Stomach smooth muscle (tissue), 2 donors: Measurements from ENCODE around the gene FARS2.

ENCODE experiments used
- H3K27ac ChIP-seq: one replicate; pipeline ENCODE4 v1.7.0; 2013; ENCODE audit warnings: mild to moderate bottlenecking, low read length, inconsistent platforms
- H3K27me3 ChIP-seq, 2 donors: one replicate each; pipeline ENCODE4 v1.7.0; 2013; ENCODE audit warnings: low read length in 2 of 2; ENCODE audit not compliant: insufficient read depth in 2 of 2, control insufficient read depth in 1 of 2
- H3K36me3 ChIP-seq, 2 donors: one replicate each; pipeline ENCODE4 v1.7.0; 2013; ENCODE audit warnings: low read length in 2 of 2; ENCODE audit not compliant: control insufficient read depth in 2 of 2, insufficient read depth in 2 of 2
- H3K4me1 ChIP-seq: one replicate; pipeline ENCODE4 v1.7.0; 2013; ENCODE audit warnings: low read length; ENCODE audit not compliant: control insufficient read depth, insufficient read depth
- H3K4me3 ChIP-seq, 2 donors: one replicate each; pipeline ENCODE4 v1.7.0; 2013; ENCODE audit warnings: low read length in 2 of 2
- H3K9ac ChIP-seq, 2 donors: one replicate each; pipeline ENCODE4 v1.7.0; 2013; ENCODE audit warnings: low read length in 2 of 2, mild to moderate bottlenecking in 1 of 2
- H3K9me3 ChIP-seq, 2 donors: one replicate each; pipeline ENCODE4 v1.7.0; 2013; ENCODE audit warnings: low read length in 2 of 2; ENCODE audit not compliant: control insufficient read depth in 2 of 2
- donor health status: healthy.
- donor health status: Pancreatic carcinoma.

The FARS2 gene

GRCh38 chr6:5248302-5249098 is 12.8 kb upstream of the FARS2 start:
- Histone ChIP-seq H3K36me3 (no peaks in the 10 kb centered on the region), H3K9ac (no peak overlapping the region), H3K27ac (no peak overlapping the region), H3K4me3 (no peak overlapping the region), H3K27me3 (no peaks in the 10 kb centered on the region), H3K9me3 (no peaks in the 10 kb centered on the region), H3K4me1 (peaks cover 4% of the 10 kb centered on the region)

GRCh38 chr6:5249451-5250122 is 11.7 kb upstream of the FARS2 start:
- Histone ChIP-seq H3K4me3 (no peak overlapping the region), H3K9ac (no peak overlapping the region), H3K9me3 (no peaks in the 10 kb centered on the region), H3K27ac (no peak overlapping the region), H3K27me3 (no peaks in the 10 kb centered on the region), H3K36me3 (no peaks in the 10 kb centered on the region), H3K4me1 (peaks cover 4% of the 10 kb centered on the region)

GRCh38 chr6:5250451-5250850 is 10.9 kb upstream of the FARS2 start:
- Histone ChIP-seq H3K36me3 (no peaks in the 10 kb centered on the region), H3K4me1 (peaks cover 4% of the 10 kb centered on the region), H3K27me3 (no peaks in the 10 kb centered on the region), H3K9me3 (no peaks in the 10 kb centered on the region), H3K9ac (no peak overlapping the region), H3K27ac (no peak overlapping the region), H3K4me3 (no peak overlapping the region)

- Histone ChIP-seq H3K4me3 (no peak overlapping the region), H3K9ac (no peak overlapping the region), H3K4me1 (peaks cover 4% of the 10 kb centered on the region), H3K27me3 (no peaks in the 10 kb centered on the region), H3K9me3 (no peaks in the 10 kb centered on the region), H3K36me3 (no peaks in the 10 kb centered on the region), H3K27ac (no peak overlapping the region)
These were observed 10.4 kb upstream of the FARS2 start for GRCh38 chr6:5250911-5251310.

GRCh38 chr6:5256952-5257351 is 4.4 kb upstream of the FARS2 start:
- H3K27me3 ChIP-seq, result no peaks in the 10 kb centered on the region
- H3K27ac ChIP-seq, result no peak overlapping the region
- H3K4me3 ChIP-seq, result no peak overlapping the region
- peaks cover 16% of the 10 kb centered on the region for H3K4me1 ChIP-seq
- H3K9me3 ChIP-seq, result no peaks in the 10 kb centered on the region
- H3K9ac ChIP-seq, result no peak overlapping the region
- no peaks in the 10 kb centered on the region for H3K36me3 ChIP-seq

- no peak overlapping the region for H3K4me3 ChIP-seq
- H3K9me3 ChIP-seq, result no peaks in the 10 kb centered on the region
- no peaks in the 10 kb centered on the region for H3K36me3 ChIP-seq
- H3K27me3 ChIP-seq, result no peaks in the 10 kb centered on the region
- no peak overlapping the region for H3K9ac ChIP-seq
- H3K4me1 ChIP-seq, result peaks cover 17% of the 10 kb centered on the region
- H3K27ac ChIP-seq, result no peak overlapping the region
These were observed 3.9 kb upstream of the FARS2 start for GRCh38 chr6:5257400-5257799.

- no peak overlapping the region for H3K9ac ChIP-seq
- H3K36me3 ChIP-seq, result no peaks in the 10 kb centered on the region
- peak overlapping the region; percentile 92 to 98 for H3K4me3 ChIP-seq
- H3K27ac ChIP-seq, result no peak overlapping the region
- H3K9me3 ChIP-seq, result no peaks in the 10 kb centered on the region
- peaks cover 18% of the 10 kb centered on the region for H3K4me1 ChIP-seq
- H3K27me3 ChIP-seq, result no peaks in the 10 kb centered on the region
These were observed 1.9 kb upstream of the FARS2 start for GRCh38 chr6:5259428-5259827.

GRCh38 chr6:5260111-5260620 is 1.1 kb upstream of the FARS2 start:
- Histone ChIP-seq H3K27ac (peak overlapping the region; percentile 97), H3K36me3 (no peaks in the 10 kb centered on the region), H3K4me1 (peaks cover 18% of the 10 kb centered on the region), H3K27me3 (no peaks in the 10 kb centered on the region), H3K9ac (peak overlapping the region; percentile 13 to 67), H3K4me3 (peak overlapping the region; percentile 92 to 98), H3K9me3 (no peaks in the 10 kb centered on the region)

- Histone ChIP-seq H3K27ac (peak overlapping the region; percentile 97), H3K4me1 (peaks cover 18% of the 10 kb centered on the region), H3K27me3 (no peaks in the 10 kb centered on the region), H3K4me3 (peak overlapping the region; percentile 92 to 98), H3K36me3 (no peaks in the 10 kb centered on the region), H3K9me3 (no peaks in the 10 kb centered on the region), H3K9ac (peak overlapping the region; percentile 67 to 94)
These were observed 314 bp downstream of the FARS2 start for GRCh38 chr6:5261545-5262109.

GRCh38 chr6:5266423-5266822 is 5.1 kb downstream of the FARS2 start:
- no peaks in the 10 kb centered on the region for H3K9me3 ChIP-seq
- H3K36me3 ChIP-seq, result no peaks in the 10 kb centered on the region
- no peak overlapping the region for H3K9ac ChIP-seq
- H3K27ac ChIP-seq, result no peak overlapping the region
- H3K27me3 ChIP-seq, result no peaks in the 10 kb centered on the region
- peaks cover 9% of the 10 kb centered on the region for H3K4me1 ChIP-seq
- H3K4me3 ChIP-seq, result no peak overlapping the region
